OCI-LY1 (cell line): ENCODE results near the gene POLG2.

Source experiments
- EZH2 ChIP-seq: fragments of 200-600 bp; sonication (generic), shearing (Covaris generic); IDR thresholded peaks from 2 replicates; pipeline ENCODE4 v1.8.0; 2017; ENCODE audit warnings: borderline replicate concordance, mixed run types, mild to moderate bottlenecking, antibody characterized with exemption, low read length, moderate library complexity, mixed read lengths
- TF ChIP-seq, protein P1 (sequence below): fragments of 200-600 bp; sonication (generic), shearing (Covaris generic); IDR thresholded peaks from 2 replicates; pipeline ENCODE4 v1.5.1; 2017; ENCODE audit warnings: mild to moderate bottlenecking, antibody characterized with exemption, low read length, moderate library complexity, mixed read lengths

DNA sequence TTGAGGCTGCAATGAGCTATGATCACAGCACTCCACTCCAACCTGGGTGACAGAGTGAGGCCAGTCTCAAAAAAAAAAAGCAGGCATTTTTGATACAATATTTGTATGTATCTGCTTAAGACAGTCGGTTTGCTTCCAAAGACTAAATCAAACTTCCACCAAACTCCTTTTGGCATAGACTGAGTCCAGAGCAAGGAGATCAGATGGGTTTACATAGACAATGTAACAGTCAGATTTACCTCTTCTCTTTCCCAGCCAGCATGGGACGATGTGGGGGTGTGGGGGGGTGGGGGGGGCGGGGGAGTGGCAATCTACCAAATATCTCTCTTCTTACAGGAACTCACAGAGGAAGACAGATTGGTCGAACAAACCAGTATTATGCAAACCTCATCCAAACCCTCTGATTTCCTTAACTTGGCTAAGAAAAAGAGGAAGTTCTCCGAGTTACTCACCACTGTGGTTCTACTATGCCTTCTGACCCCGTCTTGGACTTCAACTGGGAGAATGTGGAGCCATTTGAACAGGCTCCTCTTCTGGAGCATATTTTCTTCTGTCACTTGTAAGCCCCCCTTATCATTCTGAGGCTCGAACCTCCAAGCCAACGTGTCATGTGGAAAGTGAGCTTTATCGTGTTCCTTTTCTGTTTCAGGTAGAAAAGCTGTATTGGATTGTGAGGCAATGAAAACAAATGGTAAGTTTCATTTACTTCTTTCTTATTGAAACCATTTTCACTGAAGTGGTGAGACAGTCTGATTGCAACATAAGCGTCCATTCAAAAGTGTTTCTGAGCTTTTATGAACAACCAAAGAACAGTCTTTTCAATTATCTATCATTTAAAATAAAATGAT is 48.0 kb downstream of the POLG2 start, which contains the start of gene MILR1:
- no peak for TF ChIP-seq EZH2
- TF ChIP-seq, protein P1, sequence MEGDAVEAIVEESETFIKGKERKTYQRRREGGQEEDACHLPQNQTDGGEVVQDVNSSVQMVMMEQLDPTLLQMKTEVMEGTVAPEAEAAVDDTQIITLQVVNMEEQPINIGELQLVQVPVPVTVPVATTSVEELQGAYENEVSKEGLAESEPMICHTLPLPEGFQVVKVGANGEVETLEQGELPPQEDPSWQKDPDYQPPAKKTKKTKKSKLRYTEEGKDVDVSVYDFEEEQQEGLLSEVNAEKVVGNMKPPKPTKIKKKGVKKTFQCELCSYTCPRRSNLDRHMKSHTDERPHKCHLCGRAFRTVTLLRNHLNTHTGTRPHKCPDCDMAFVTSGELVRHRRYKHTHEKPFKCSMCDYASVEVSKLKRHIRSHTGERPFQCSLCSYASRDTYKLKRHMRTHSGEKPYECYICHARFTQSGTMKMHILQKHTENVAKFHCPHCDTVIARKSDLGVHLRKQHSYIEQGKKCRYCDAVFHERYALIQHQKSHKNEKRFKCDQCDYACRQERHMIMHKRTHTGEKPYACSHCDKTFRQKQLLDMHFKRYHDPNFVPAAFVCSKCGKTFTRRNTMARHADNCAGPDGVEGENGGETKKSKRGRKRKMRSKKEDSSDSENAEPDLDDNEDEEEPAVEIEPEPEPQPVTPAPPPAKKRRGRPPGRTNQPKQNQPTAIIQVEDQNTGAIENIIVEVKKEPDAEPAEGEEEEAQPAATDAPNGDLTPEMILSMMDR, result no peak
